Body of pancreas (tissue), 4 donors: Measurements from ENCODE around the gene PDHA2.

Experiments
- CTCF ChIP-seq, 7 experiments: fragments of 450-650 bp in 4 of 7; fragments of 200-600 bp in 3 of 7; sonication (generic) in 3 of 7; IDR thresholded peaks; one replicate each; pipeline ENCODE4 v1.5.1; 2016 to 2019; ENCODE audit warnings: antibody characterized with exemption in 7 of 7
- POLR2A ChIP-seq, 3 donors: fragments of 450-650 bp; IDR thresholded peaks; one replicate each; pipeline ENCODE4 v1.6.1; 2016; ENCODE audit warnings: antibody characterized with exemption in 3 of 3, mild to moderate bottlenecking in 2 of 3

- TF ChIP-seq POLR2A (IDR thresholded peaks at IDR 0.05) (no peak), CTCF (IDR thresholded peaks at IDR 0.05) (no peak)
Measured at GRCh38 chr4:95857761-95858160, 17.9 kb downstream of the PDHA2 start.
